Neural progenitor cell (in vitro differentiated cells): Measurements from ENCODE around the gene SIL1. TPM values are rescaled to one million over a fixed set of nuclear protein-coding genes. Genes with fewer than 3 reads are reported as not detected.

ENCODE experiments used
- DNase-seq: peaks from one replicate; pipeline ENCODE4 v3.0.0-alpha.2; 2016; ENCODE audit warnings: low spot score
- H2AFZ ChIP-seq: fragments of 200-600 bp; sonication (generic); replicated peaks from 2 replicates; pipeline ENCODE4 v1.6.1; 2016; ENCODE audit warnings: antibody characterized with exemption
- H3F3A ChIP-seq: fragments of 200-600 bp; sonication (generic); 2 replicates; pipeline ENCODE4 v1.6.1; 2016; ENCODE audit warnings: antibody characterized with exemption, low read depth
- H3K27ac ChIP-seq: fragments of 200-600 bp; sonication (generic); 2 replicates; pipeline ENCODE4 v1.5.1; 2016; ENCODE audit warnings: mild to moderate bottlenecking
- H3K27me3 ChIP-seq: fragments of 200-600 bp; sonication (generic); 2 replicates; pipeline ENCODE4 v1.6.1; 2016; ENCODE audit warnings: mild to moderate bottlenecking, moderate library complexity
- H3K36me3 ChIP-seq: fragments of 200-600 bp; sonication (generic); 2 replicates; pipeline ENCODE4 v1.5.1; 2016
- H3K4me1 ChIP-seq: fragments of 200-600 bp; sonication (generic); 2 replicates; pipeline ENCODE4 v1.6.1; 2016; ENCODE audit warnings: mixed run types
- H3K4me2 ChIP-seq: fragments of 200-600 bp; sonication (generic); 2 replicates; pipeline ENCODE4 v1.6.1; 2016
- H3K4me3 ChIP-seq: fragments of 200-600 bp; sonication (generic); 2 replicates; pipeline ENCODE4 v1.5.1; 2016
- H3K79me2 ChIP-seq: fragments of 200-600 bp; sonication (generic); 2 replicates; pipeline ENCODE4 v1.6.1; 2016; ENCODE audit warnings: low read depth
- H3K9ac ChIP-seq: fragments of 200-600 bp; sonication (generic); 2 replicates; pipeline ENCODE4 v1.6.1; 2016
- H3K9me3 ChIP-seq: fragments of 200-600 bp; sonication (generic); 2 replicates; pipeline ENCODE4 v1.5.1; 2016; ENCODE audit warnings: low read depth
- H4K20me1 ChIP-seq: fragments of 200-600 bp; sonication (generic); 2 replicates; pipeline ENCODE4 v1.6.1; 2016; ENCODE audit warnings: low read depth
- H3K27ac Mint-ChIP-seq: 3 replicates; pipeline ENCODE4 v1.8.0; 2021; ENCODE audit warnings: mixed read lengths
- H3K27me3 Mint-ChIP-seq: 2 replicates; pipeline ENCODE4 v1.8.0; 2022; ENCODE audit warnings: low read depth, mild to moderate bottlenecking, inconsistent platforms, moderate library complexity, mixed read lengths; ENCODE audit not compliant: insufficient read depth
- H3K36me3 Mint-ChIP-seq: 3 replicates; pipeline ENCODE4 v1.8.0; 2021; ENCODE audit warnings: mixed read lengths
- H3K4me1 Mint-ChIP-seq: 3 replicates; pipeline ENCODE4 v1.8.0; 2021; ENCODE audit warnings: mixed read lengths
- H3K4me3 Mint-ChIP-seq: 3 replicates; pipeline ENCODE4 v1.8.0; 2021; ENCODE audit warnings: mild to moderate bottlenecking, moderate library complexity, mixed read lengths
- H3K9me3 Mint-ChIP-seq: 3 replicates; pipeline ENCODE4 v1.8.0; 2020; ENCODE audit warnings: mixed read lengths
- CTCF ChIP-seq: fragments of 200-600 bp; sonication (generic); IDR thresholded peaks from 2 replicates; pipeline ENCODE4 v1.5.1; 2017; ENCODE audit warnings: antibody characterized with exemption, mild to moderate bottlenecking
- EZH2 ChIP-seq: fragments of 200-600 bp; sonication (generic); IDR thresholded peaks from 2 replicates; pipeline ENCODE4 v1.6.1; 2017; ENCODE audit warnings: antibody characterized with exemption, mild to moderate bottlenecking, moderate library complexity
- EZH2phosphoT487 ChIP-seq: fragments of 200-600 bp; sonication (generic); IDR thresholded peaks from 2 replicates; pipeline ENCODE4 v1.6.1; 2017; ENCODE audit warnings: antibody characterized with exemption
- total RNA-seq: library from RNA; depleted of rRNA; stranded (reverse); fragments of >200 nt; gene quantifications from 2 replicates; pipeline ENCODE4 v1.2.3, GENCODE V29; 2015; ENCODE audit warnings: low replicate concordance

Gene SIL1
- total RNA-seq, 1 donor from 2014 or later, result 5.5 TPM

- Mint-ChIP-seq H3K36me3 (no peaks in the 10 kb centered on the region), H3K4me1 (peaks cover 82% of the 10 kb centered on the region), H3K9me3 (no peaks in the 10 kb centered on the region), H3K27ac (no peak overlapping the region), H3K27me3 (peaks cover 7% of the 10 kb centered on the region), H3K4me3 (no peak overlapping the region)
- peaks cover 44% of the 10 kb centered on the region for H3F3A ChIP-seq
- no peak overlapping the region for H3K9ac ChIP-seq
- no peak overlapping the region for H3K4me2 ChIP-seq
- no peak overlapping the region for H2AFZ ChIP-seq
- H3K4me1 ChIP-seq, result peaks cover 66% of the 10 kb centered on the region
- DNase-seq, result no peak
- no peaks in the 10 kb centered on the region for H3K36me3 ChIP-seq
- H3K9me3 ChIP-seq, result no peaks in the 10 kb centered on the region
- H4K20me1 ChIP-seq, result peaks cover 34% of the 10 kb centered on the region
- no peak overlapping the region for H3K27ac ChIP-seq
- no peaks in the 10 kb centered on the region for H3K79me2 ChIP-seq
- H3K27me3 ChIP-seq, result no peaks in the 10 kb centered on the region
- H3K4me3 ChIP-seq, result no peak overlapping the region
- TF ChIP-seq EZH2 (no peak), CTCF (no peak), EZH2phosphoT487 (no peak)
Measured at GRCh38 chr5:138966236-138966985, 231.8 kb downstream of the SIL1 start.

GRCh38 chr5:138965626-138966025 lies 232.5 kb downstream of the SIL1 start:
- H3K4me3 Mint-ChIP-seq, result peak overlapping the region; percentile 36
- Histone ChIP-seq H4K20me1 (peaks cover 34% of the 10 kb centered on the region), H3K9ac (no peak overlapping the region), H3K4me3 (no peak overlapping the region), H2AFZ (no peak overlapping the region), H3K27me3 (peaks cover 4% of the 10 kb centered on the region), H3K9me3 (no peaks in the 10 kb centered on the region), H3K27ac (no peak overlapping the region), H3K36me3 (no peaks in the 10 kb centered on the region), H3K79me2 (no peaks in the 10 kb centered on the region), H3K4me2 (peak overlapping the region; percentile 77), H3K4me1 (peaks cover 67% of the 10 kb centered on the region), H3F3A (peaks cover 51% of the 10 kb centered on the region)
- no peaks in the 10 kb centered on the region for H3K9me3 Mint-ChIP-seq
- H3K27me3 Mint-ChIP-seq, result peaks cover 7% of the 10 kb centered on the region
- H3K36me3 Mint-ChIP-seq, result no peaks in the 10 kb centered on the region
- no peak for DNase-seq
- TF ChIP-seq CTCF (no peak), EZH2 (no peak), EZH2phosphoT487 (no peak)
- H3K27ac Mint-ChIP-seq, result peak overlapping the region; percentile 96
- H3K4me1 Mint-ChIP-seq, result peaks cover 84% of the 10 kb centered on the region

- Histone ChIP-seq H2AFZ (no peak overlapping the region), H3K27ac (no peak overlapping the region), H3K36me3 (no peaks in the 10 kb centered on the region)
Measured at GRCh38 chr5:138964647-138965201, 233.4 kb downstream of the SIL1 start.

More at GRCh38 chr5:138964647-138965201, 233.4 kb downstream of the SIL1 start:
- peak overlapping the region; percentile 41 for H3K4me3 Mint-ChIP-seq
- H3F3A ChIP-seq, result peaks cover 51% of the 10 kb centered on the region
- H3K4me1 ChIP-seq, result peaks cover 63% of the 10 kb centered on the region
- DNase-seq, result peak; percentile 52
- peaks cover 8% of the 10 kb centered on the region for H3K27me3 Mint-ChIP-seq
- no peak overlapping the region for H3K4me3 ChIP-seq
- no peaks in the 10 kb centered on the region for H3K9me3 Mint-ChIP-seq
- H3K27ac Mint-ChIP-seq, result peak overlapping the region; percentile 96
- no peak overlapping the region for H3K9ac ChIP-seq
- TF ChIP-seq EZH2phosphoT487 (no peak), CTCF (no peak), EZH2 (no peak)
- peaks cover 34% of the 10 kb centered on the region for H4K20me1 ChIP-seq
- H3K27me3 ChIP-seq, result peaks cover 4% of the 10 kb centered on the region
- no peaks in the 10 kb centered on the region for H3K36me3 Mint-ChIP-seq
- H3K9me3 ChIP-seq, result no peaks in the 10 kb centered on the region
- H3K79me2 ChIP-seq, result no peaks in the 10 kb centered on the region
- peaks cover 79% of the 10 kb centered on the region for H3K4me1 Mint-ChIP-seq
- H3K4me2 ChIP-seq, result peak overlapping the region; percentile 77
